DMS53 treated with DMSO at 0.1 percent for 48 hours (cell line): ENCODE data around the gene FGF14.

Experiments
- DNase-seq: peaks from one replicate; lab custom pipeline; 2025; ENCODE audit not compliant: unreplicated experiment; lab: John Stamatoyannopoulos, UW

The FGF14 gene

DNA sequence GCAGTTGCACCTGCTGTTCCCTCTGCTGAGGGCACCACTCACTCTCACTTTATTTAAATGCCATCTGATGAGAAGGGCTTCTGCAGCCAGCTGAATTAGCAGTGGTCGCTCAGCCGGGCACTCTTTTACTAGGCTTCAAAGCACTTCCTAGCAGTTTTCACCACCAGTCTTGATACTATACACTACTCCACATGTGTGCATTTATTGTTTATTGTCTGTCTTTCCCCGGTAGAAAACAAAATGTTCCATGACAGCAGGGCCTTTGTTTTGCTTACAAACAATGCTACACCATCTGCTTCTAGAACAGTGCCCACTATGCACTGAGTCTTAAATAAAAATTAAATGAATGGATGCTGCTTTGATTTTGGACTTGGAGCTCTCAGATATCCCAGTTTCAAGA lies 404.9 kb downstream of the FGF14 start:
- DNase-seq: no peak

DNA sequence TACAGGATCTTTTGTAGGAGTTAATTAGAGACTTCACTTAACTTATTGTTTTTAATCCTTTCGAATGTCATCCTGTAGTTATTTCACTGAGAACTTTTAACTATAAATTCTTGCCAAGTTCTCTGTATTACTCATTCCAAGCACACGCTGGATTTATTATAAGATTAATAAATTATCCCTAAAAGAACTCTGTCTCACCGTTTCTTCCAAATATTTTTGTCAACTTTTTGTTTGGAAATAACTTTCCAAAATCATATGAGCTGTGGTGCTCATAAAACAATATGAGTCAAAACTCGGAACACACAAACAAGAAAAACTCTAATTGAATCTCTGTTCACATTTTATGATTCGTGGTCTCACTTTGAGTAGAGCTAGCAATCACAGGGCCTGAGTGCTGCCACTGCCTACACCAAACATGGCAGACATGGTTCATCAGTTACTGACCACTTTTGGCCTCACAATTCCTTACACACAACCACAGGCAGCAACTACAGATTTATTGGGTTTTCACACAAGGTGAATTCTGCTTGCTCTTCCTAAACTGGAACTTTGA lies 412.0 kb downstream of the FGF14 start:
- no peak for DNase-seq

DNA sequence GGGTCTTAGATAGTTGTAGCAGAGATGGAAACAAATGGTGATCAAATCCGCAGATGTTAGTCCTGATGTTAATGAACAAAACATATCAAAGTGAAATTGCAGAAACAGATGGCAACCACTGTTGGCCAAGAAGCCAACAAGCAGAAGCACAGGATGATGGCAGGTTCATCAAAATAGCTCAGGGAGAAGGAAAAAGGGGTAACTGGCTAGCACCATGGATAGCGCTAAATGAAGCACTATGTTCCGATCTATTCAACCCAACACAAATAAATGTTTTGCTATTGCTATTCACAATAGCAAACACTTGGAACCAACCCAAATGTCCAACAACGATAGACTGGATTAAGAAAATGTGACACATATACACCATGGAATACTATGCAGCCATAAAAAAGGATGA lies 413.7 kb downstream of the FGF14 start:
- DNase-seq: no peak

DNA sequence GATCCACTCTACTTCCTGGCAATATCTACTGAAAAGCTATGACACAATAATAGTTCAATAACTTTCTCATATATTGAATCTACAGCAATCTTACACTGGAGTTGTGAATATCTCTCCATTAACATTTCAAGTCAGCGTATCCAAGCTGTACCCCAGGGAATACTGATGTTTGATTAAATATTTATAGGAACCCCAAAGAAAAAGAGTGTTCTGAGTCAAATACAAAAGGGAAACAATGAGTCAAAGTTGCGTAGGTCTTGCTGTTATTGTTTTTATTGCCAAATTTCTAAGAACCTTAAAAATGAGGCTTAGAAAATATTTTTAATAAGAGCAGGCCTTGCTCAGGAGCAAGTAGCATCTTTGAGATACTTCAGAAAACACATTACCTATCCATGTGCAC lies 415.5 kb downstream of the FGF14 start:
- DNase-seq: no peak

DNA sequence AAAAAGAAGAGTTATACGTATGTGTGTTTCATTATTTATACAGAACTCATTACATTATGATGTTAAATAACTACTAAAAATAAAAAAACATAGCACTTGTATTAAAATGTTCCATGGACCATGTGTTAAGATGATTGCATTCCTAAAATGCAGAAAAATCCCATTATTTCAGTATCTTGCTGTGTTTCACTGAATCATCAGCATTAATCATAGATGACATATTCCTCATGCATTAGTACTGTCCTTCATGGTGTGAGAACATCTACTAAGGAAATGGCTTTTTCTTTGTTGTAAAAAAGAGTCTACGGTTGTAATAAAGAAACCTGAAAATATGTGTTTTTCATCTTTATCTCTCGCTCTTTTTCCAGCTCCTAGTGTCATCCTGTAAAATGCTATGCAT lies 416.5 kb downstream of the FGF14 start:
- no peak for DNase-seq

DNA sequence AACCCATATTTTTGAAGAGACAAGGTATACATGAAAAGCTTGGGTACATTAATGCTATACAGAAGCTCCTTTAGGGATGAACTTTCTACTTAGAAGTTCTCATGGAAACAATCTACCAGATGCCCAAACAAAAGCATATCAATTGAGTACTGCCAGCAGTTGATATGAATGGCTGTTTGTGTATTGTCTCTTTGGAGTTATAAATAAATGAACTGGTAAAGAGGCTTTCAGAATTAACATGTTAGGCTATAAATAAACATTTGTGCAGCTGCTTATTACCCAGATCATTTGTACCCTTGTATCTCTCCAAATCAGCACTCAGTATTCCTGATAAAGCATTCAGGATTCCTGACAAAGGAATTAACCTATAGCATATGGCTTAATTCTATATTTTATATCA lies 418.9 kb downstream of the FGF14 start:
- DNase-seq: no peak

DNA sequence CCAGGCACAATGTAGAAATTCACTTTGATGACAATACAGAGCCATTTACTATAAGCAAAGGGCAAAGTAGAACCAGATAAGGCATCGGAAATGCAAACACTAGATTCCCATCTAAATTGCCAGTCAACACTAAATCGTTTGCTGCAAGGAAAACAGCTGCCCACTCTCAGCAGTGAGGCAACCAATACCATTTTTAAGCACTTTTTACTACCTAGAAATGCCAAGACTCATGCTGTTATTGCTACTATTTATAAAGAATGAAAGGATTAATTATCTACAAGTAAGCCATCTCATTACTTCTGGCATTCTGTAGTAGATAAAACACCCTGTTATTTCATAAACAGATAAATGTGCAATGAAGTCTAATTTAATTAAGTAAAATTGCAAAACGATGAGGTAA lies 422.0 kb downstream of the FGF14 start:
- no peak for DNase-seq

DNA sequence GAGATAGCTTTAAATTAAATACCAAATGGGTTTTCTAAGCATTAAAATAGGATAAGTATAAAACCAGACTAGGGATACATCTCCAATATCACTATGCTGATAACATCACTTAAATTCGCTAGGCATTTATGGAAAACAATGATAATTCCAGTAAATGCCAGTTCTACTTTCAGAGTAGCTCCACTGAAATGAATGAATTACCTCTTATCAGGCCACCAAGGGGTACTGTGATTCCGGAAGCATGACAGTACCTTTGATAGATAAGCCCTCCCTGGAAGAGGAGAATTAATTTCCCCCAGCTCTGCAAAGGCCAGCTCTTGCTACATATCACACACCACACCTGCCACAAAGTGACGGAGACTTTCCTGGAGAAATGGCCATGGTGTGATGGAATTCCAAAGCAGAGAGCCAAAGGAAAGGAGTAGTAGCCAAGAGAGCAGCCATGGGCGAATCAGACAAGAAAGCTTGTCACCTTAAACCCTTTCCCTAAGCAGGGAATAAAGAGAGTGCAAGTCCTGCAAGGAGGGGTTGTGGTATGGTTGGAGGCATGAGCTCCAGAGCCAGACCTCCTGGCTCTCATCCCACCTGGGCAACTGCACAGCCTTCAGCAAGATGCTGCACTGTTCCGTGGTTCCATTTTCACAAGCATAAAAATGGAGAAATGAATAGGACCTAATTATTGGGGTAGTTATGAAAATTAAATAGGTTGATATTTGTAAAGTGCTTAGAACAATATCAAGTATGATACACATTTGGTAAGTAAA lies 423.1 kb downstream of the FGF14 start:
- no peak for DNase-seq

DNA sequence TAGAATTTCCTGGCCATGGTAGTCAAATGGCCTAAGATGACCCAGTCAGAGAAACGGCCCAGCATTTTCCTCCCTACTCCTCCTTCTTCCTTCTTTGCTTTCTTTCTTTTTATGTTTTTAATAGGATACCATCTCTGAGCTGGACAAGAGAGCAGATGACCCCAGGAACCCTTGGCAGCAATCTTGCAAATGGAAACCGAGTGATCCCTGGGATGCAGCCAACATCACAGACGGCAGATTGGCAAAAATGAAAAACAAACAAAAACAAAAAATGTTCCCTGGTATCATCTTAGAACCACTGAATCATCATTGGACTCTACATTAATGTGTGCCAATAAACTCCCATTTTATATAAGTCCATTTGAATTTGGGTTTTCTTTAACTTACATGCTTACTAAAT lies 424.4 kb downstream of the FGF14 start:
- no peak for DNase-seq

DNA sequence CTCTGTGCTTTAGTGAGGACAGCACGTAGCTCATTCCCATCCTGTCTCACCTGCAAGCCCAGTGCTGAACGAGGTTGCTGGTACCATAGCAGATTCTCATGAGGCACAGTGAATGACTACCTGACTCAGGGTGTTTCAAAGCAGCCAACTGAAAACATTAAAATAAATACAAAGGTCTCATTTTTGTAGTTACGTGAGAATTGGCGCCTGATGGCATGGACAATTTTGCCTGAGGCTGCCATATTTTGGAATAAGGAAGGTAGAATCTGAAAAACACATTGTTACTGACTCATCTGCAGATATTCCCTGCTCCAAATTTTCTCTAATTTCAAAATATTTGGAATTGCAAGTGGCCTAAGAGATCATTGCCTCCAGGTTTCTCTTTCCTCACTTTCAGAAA lies 429.7 kb downstream of the FGF14 start:
- no peak for DNase-seq

DNA sequence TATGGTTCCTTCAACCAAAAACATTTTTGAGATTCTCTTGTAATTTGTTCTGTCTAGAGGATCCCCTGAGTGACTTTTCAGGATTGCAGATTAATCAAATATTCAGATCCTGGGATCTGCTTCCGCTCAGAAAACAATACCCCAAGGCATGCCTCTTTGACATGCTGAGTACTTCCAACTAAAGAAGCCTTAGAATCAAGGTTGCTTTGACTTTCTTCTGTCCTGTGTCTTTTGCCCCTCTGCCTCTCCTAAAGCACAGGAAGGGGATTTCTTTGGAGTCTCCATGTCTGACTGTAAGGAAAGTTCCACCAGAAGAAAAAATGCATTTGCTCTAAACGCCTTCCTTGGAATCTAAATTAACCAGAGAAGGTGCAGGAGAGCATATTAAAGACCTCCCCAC lies 431.5 kb downstream of the FGF14 start:
- DNase-seq: no peak

DNA sequence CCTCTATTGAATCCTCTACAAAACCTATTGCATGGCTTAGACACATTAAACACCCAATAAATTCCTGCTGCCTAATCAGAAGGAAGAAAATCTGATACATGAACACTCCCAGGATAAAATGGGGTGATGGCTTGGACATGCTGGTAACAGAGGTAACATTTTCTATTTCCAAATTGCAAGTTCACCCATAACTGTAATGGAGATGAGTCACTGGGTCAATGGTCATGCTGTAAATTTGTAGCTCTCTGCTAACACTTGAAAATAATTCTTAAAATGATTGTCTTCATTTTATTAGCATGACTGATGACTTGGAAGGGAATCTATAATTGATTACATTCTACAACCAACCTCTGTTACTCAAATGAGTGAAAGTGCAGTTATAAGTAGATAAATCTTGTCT lies 434.1 kb downstream of the FGF14 start:
- no peak for DNase-seq

DNA sequence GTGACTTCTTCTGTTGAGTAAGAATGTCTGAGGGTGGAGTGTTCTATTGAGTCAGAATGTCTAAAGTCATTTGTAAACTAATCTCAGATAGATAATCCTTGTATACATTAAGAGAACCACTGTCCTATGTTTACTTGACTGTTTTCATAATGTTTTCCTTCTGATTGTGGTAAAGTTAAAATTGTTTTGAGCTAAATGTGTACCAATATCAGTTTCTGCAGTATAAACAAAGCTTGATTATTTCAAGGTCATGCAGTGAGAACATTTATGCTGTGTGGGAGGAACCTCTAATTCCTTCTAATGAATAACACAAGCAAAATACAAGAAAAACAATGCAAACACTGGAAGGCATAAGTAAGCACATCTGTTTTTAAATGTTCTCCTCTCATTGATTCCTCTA lies 434.6 kb downstream of the FGF14 start:
- no peak for DNase-seq

DNA sequence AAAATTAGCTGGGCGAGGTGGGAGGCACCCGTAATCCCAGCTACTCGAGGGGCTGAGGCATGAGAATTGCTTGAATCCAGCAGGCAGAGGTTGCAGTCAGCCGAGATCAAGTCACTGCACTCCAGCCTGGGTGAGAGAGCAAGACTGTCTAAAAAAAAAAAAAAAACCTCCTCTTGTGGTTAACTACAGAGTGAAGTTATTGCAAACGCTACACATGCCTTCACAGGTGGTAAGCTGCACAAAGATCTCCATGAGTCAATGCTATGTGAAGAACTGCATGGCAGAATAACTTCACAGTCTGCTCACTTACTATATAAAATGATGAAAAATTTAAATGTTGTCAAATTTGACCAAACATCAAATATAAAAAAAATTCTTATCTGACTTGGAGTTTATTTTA lies 436.8 kb downstream of the FGF14 start:
- DNase-seq: no peak

DNA sequence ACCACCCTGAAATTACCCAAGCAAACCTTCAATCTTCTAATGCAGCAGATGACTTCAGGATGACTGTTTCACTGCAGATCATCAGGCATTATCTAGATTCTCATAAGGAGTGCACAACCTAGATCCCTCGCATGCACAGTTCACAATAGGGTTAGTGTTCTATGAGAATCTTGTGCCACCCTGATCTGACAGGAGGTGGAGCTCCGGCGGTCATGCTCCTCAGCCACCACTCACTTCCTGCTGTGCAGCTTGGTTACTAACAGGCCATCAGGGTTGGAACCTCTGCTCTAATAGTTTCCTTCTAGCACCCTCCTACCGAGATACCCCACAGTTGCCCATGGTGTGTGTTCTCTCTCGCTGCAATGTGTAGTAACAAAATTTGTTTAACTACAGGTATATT lies 442.8 kb downstream of the FGF14 start:
- no peak for DNase-seq

DNA sequence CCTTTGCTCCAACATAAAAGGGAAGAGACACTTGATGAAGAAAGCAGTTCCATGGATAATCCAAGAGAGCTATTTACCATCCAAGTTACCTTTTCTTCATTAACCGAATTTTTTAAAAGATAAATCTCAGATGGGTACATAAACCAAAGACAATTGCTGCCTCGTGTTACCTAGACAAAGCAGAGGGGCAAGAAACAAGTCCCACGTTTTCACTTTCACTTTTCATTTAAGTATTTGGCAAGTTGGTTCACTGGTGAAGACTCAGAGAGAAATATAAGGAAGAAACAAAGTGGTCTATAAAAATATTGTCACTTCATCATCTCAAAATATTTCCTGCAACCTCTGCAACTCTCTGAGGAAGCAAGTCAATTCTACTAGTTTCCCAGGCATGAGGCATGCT lies 446.1 kb downstream of the FGF14 start:
- DNase-seq: no peak

DNA sequence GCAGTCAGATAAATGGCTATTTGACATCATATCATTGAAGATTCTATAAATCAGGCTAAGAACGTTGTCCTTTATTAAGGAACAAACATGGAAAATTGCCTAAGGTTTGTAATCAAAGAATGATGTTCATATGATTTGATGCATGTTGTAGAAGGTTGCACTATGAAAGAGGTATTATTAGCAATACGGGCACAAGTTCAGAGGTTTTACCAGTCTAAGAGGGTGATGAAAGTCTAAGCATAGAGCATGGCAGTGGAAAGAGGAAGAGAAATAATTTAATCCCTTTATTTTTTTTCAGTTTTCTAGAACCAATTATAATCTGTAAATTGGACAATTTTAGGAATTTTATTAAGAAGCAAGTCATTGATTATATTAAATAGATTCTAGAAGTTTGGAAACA lies 450.7 kb downstream of the FGF14 start:
- no peak for DNase-seq

DNA sequence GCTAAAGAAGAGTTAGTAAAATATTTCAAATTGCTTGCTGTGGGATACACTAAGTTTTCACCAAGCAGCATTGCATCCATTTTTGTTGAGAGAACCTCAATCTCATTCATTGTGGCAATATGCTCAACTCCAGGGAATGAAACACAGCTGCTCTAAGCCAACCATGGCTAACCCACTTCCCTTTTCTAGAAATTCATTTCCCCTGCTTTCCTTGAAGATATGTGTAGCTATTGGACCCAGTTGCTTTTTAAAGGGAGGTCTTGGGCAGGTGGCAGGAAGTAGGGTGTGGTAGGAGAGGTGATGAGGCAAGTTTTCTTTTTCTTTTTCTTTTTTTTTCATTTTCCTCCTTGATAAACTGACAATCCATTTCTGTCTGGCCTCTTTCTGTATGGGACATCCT lies 452.2 kb downstream of the FGF14 start:
- no peak for DNase-seq

DNA sequence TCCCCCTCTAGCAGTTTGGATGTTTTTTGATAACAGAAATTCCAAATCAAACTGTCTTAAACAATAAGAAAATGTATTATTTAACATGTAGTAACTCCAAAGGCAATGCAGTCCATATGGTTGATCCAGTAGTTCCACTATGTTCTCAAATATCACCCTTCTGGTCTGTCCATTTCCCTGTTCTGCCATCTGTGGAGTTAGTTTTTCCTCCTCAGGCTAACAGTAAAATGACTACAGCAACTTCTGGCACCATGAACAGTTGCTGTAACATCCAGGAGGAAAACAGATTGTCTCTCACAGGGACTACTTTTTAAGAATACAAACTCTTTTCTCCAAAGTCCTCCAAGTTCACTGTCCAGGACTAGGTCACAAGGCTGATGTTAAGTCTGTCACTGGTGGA lies 455.4 kb downstream of the FGF14 start:
- DNase-seq: no peak

DNA sequence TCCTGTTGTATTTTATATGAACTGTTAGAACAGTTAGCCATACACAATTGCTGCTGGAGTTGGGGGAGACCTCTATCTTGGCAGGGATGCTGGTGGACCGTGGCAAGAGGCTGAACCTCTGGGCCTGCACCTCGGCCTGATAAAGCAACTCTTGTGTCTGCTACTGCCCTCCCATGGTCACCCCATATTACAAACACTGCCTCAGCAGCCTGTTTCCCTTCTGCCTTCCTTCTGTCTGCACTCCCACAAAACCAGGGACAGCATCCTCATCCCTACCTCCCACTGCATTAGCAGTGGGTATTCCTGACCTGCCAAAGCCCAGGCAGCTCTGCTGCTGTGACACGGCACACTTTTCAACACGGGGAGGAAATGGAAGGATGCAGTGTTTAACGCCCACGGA lies 456.4 kb downstream of the FGF14 start:
- no peak for DNase-seq

DNA sequence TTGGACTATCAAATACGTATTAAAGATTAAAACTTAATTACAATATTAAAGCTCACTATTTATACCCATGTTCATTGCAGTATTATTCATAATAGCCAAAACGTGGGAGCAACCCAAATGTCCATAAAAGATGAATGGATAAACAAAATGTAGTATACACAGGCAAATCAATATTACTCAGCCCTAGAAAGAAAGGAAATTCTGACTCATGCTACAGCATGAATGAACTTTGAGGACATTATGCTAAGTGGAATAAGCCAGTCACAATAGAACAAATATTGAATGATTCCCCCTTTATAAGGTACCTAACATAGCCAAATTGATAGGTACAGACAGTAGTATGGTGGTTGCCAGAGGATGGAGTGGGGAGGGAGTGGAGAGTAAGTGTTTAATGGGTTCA lies 457.3 kb downstream of the FGF14 start:
- no peak for DNase-seq

DNA sequence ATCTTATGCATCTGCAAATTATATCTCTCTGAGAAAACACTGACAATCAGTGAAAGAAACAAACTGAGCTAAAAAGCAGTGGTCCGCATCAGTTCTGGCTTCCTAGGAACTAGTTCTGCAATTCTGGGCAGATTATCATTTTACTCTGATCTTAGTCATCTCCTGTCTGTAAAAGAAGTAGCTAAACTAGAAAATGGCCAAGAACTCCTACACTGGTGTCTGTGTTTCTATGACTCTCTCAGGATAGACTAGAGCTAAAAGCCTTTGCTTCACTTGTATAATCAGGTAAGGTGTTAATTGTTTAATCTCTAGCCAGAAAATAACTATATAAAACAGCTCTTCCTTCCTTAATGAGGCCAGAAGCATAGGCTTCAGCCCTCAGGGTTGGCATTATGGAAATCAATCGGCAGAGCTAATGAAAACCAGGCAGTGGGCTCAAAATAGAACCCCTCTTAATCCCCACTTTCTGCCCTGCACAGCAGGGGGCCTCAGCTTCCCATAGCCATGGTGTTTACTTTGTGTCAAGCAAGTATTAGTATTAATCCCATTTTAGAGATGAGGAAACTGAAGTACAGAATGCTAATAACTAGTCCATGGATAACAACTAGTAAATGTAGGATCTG lies 459.2 kb downstream of the FGF14 start:
- DNase-seq: no peak

DNA sequence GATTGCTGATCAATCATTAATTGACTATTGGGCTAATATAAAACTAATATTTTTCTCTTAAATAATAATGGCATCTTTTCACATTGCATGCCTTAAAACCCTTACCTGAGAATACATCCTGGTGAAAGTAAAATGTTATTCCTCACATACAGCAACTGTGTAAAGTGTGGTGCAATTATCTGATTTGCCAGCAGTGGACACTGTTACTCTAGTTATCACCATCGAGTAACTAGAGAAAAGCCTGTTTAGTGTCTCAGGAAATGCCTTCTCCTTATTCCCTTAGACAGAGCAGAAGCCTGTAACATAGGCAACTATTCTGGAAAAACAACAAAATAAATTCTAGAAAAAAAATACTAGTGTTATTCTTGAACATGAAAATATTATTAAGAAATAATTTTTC lies 459.8 kb downstream of the FGF14 start:
- peak; percentile 44 for DNase-seq
